ACC112 (cell line): Measurements from ENCODE around the gene GMEB2.

ENCODE experiments used
- H2AFZ ChIP-seq: fragments of 200-600 bp; sonication (generic); one replicate; pipeline ENCODE4 v1.6.0; 2017; ENCODE audit warnings: antibody characterized with exemption, low read length; ENCODE audit not compliant: unreplicated experiment
- H3K27ac ChIP-seq: fragments of 200-600 bp; sonication (generic); 2 replicates; pipeline ENCODE4 v1.5.1; 2014; ENCODE audit warnings: low read depth, mild to moderate bottlenecking, antibody characterized with exemption, low read length, moderate library complexity
- H3K27me3 ChIP-seq: fragments of 200-600 bp; sonication (generic); 2 replicates; pipeline ENCODE4 v1.6.1; 2014; ENCODE audit warnings: mild to moderate bottlenecking, antibody characterized with exemption, low read length, moderate library complexity, mixed read lengths; ENCODE audit not compliant: insufficient read depth
- H3K36me3 ChIP-seq: fragments of 200-600 bp; sonication (generic); 2 replicates; pipeline ENCODE4 v1.6.1; 2016; ENCODE audit warnings: mild to moderate bottlenecking, antibody characterized with exemption, low read length, moderate library complexity, mixed read lengths; ENCODE audit not compliant: insufficient read depth
- H3K4me1 ChIP-seq: fragments of 200-600 bp; sonication (generic); one replicate; pipeline ENCODE4 v1.6.1; 2016; ENCODE audit warnings: low read length, mixed read lengths; ENCODE audit not compliant: insufficient read depth, unreplicated experiment, control insufficient read depth
- H3K4me3 ChIP-seq: fragments of 200-600 bp; sonication (generic); 2 replicates; pipeline ENCODE4 v1.5.1; 2014; ENCODE audit warnings: mild to moderate bottlenecking, low read depth, low read length
- H3K79me2 ChIP-seq: fragments of 200-600 bp; sonication (generic); one replicate; pipeline ENCODE4 v1.6.0; 2016; ENCODE audit warnings: low read length; ENCODE audit not compliant: control insufficient read depth, unreplicated experiment, insufficient read depth

Gene GMEB2

DNA sequence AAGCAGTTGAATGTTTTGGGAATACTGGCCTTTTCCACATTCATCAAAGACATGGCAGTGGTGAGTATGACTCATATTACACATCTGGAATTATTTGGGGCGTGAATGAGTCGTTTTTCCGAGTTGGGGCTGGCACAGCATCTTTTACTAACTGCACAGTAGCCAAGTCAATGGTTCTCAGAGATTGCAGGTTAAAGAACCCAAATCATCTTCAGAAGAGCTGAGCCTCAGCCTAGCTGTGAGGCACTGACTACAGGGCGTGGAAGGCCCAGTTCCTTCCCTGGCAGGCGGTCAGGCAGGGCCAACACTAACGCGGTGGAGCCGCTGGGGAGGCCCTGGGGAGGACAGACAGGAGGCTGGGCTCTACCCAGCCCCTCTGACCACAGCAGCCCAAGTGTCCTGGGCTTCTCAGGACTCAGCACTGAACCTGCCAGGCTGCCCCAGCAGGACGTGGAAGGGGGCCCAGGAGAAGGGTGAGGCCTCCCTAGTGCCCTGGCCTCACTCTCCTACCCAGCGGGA lies 32.8 kb downstream of the GMEB2 start:
- H3K36me3 ChIP-seq: 0 out of 2 replicates have a peak, but pooled peaks cover 2% of the 10 kb centered on the region
- no peaks in the 10 kb centered on the region for H3K27me3 ChIP-seq
- no peak overlapping the region for H3K4me3 ChIP-seq
- H3K27ac ChIP-seq: no peak overlapping the region
- H3K79me2 ChIP-seq: no peaks in the 10 kb centered on the region
- peaks cover 6% of the 10 kb centered on the region for H3K4me1 ChIP-seq
- no peak overlapping the region for H2AFZ ChIP-seq

- Histone ChIP-seq H3K27ac (no peak overlapping the region), H3K79me2 (no peaks in the 10 kb centered on the region), H2AFZ (no peak overlapping the region), H3K36me3 (0 out of 2 replicates have a peak, but pooled peaks cover 2% of the 10 kb centered on the region), H3K27me3 (no peaks in the 10 kb centered on the region), H3K4me3 (no peak overlapping the region), H3K4me1 (peaks cover 6% of the 10 kb centered on the region)
Observed at GRCh38 chr20:63592661-63593060, 34.2 kb downstream of the GMEB2 start.

- Histone ChIP-seq H3K79me2 (no peaks in the 10 kb centered on the region), H3K4me3 (no peak overlapping the region), H3K4me1 (peaks cover 6% of the 10 kb centered on the region), H3K27me3 (no peaks in the 10 kb centered on the region), H3K27ac (no peak overlapping the region), H2AFZ (no peak overlapping the region), H3K36me3 (0 out of 2 replicates have a peak, but pooled peaks cover 2% of the 10 kb centered on the region)
Observed at GRCh38 chr20:63591786-63592355, 35.0 kb downstream of the GMEB2 start.

DNA sequence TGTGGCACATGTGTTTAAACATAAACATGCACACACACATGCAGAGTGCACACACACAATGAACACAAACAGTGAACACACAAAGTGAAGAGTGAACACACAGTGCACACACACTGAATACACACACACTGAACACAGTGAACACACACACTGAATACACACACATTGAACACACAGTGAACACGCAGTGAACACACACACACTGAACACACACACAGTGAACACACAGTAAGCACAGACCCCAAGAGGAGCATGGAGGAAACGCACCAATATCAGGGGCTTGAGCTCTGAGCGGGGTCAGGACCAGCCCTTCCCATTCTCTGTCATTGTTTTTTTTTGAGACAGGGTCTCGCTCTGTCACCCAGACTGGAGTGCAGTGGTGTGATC lies 35.8 kb downstream of the GMEB2 start:
- no peak overlapping the region for H2AFZ ChIP-seq
- 0 out of 2 replicates have a peak, but pooled peaks cover 2% of the 10 kb centered on the region for H3K36me3 ChIP-seq
- H3K4me1 ChIP-seq: peaks cover 6% of the 10 kb centered on the region
- H3K4me3 ChIP-seq: no peak overlapping the region
- H3K27me3 ChIP-seq: no peaks in the 10 kb centered on the region
- no peak overlapping the region for H3K27ac ChIP-seq
- no peaks in the 10 kb centered on the region for H3K79me2 ChIP-seq

- Histone ChIP-seq H3K4me3 (no peak overlapping the region), H3K27ac (no peak overlapping the region), H3K27me3 (no peaks in the 10 kb centered on the region), H3K79me2 (no peaks in the 10 kb centered on the region), H3K4me1 (peaks cover 6% of the 10 kb centered on the region), H2AFZ (no peak overlapping the region), H3K36me3 (0 out of 2 replicates have a peak, but pooled peaks cover 2% of the 10 kb centered on the region)
Observed at GRCh38 chr20:63590218-63591146, 36.4 kb downstream of the GMEB2 start.

GRCh38 chr20:63589261-63590217 lies 37.4 kb downstream of the GMEB2 start:
- no peak overlapping the region for H2AFZ ChIP-seq
- H3K79me2 ChIP-seq: no peaks in the 10 kb centered on the region
- H3K36me3 ChIP-seq: 0 out of 2 replicates have a peak, but pooled peaks cover 2% of the 10 kb centered on the region
- H3K27ac ChIP-seq: no peak overlapping the region
- no peak overlapping the region for H3K4me3 ChIP-seq
- no peaks in the 10 kb centered on the region for H3K27me3 ChIP-seq
- peaks cover 6% of the 10 kb centered on the region for H3K4me1 ChIP-seq

DNA sequence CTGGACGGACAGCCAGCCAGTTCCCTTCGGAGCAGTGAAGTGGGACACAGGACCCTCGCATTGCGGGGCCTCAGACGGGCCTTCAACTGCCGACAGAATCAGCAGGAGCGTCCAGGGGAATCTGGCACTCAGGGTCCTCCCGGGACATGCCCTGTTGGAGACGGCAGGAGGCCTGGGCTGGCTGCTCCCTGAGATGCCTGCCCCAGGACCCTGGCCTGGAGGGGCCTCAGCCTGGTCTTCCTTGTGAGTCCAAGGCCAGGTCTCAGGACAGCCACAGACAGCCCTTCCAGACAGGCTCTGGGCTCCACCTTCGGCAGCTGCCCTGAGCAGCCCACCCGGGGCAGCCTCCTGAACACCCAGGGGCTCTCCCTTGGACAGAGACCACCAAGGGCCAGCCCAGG lies 38.3 kb downstream of the GMEB2 start:
- Histone ChIP-seq H3K36me3 (0 out of 2 replicates have a peak, but pooled peaks cover 2% of the 10 kb centered on the region), H2AFZ (no peak overlapping the region), H3K27me3 (no peaks in the 10 kb centered on the region), H3K4me1 (no peaks in the 10 kb centered on the region), H3K4me3 (no peak overlapping the region), H3K27ac (no peak overlapping the region), H3K79me2 (no peaks in the 10 kb centered on the region)

DNA sequence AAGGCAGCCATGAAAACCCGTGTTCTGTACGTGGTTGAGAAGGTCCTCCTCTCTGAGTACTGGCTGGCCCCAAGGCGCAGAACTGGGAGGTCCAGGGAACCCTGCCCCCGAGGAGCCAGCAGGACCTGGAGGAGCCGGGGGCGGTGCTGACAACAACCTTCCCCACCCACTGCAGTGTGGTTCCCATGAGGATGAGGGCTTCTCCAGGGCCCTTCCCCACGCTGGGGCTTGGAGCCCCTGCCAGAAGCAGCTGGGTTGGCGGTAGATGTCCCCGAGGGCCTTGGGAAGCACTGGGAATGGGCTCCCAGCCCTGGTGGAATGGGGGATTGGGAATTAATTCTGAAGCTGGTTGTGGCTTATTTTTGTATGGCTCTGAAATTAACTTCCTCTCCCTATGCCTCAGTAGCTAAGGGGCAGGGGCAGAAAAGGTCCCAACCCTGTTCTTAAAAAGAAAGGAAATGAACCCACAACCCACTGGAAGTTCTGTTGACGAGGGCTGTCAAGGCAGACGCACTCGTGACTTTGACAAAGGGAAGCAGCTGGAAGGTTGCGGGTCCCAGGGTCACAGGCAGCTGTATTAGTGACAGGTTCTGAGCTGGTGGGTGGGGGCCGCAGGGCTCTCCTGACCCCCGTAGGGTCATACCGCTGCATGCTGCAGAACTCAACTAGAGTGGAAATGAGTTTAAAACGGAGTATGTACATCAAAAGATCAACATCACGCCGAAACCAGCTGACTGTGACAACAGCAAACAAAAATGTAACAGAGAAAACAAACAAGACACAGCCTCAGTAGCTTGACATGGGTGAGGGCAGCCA lies 38.9 kb downstream of the GMEB2 start:
- H3K4me3 ChIP-seq: no peak overlapping the region
- H3K27ac ChIP-seq: no peak overlapping the region
- H3K79me2 ChIP-seq: no peaks in the 10 kb centered on the region
- no peaks in the 10 kb centered on the region for H3K27me3 ChIP-seq
- H3K36me3 ChIP-seq: 0 out of 2 replicates have a peak, but pooled peaks cover under 1% of the 10 kb centered on the region
- H3K4me1 ChIP-seq: no peaks in the 10 kb centered on the region
- H2AFZ ChIP-seq: no peak overlapping the region

DNA sequence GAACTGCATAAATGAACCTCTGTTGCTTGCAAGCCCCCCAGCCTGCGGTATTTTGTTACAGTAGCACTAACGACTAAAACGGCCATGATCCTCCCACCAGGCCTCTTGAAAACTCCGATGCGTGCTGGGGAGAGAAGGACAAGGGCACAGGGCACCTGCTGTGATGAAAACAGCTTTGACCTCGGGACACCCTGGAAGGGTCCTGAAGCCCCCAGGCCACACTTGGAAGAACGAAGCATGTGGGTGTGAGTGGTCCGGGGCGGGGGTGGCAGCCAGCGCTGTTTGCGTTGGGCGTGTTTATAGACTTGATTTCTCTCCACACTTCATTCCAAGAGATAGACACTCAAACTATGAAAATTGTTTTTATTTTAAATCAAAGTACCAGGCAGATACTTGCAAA lies 39.6 kb downstream of the GMEB2 start:
- no peaks in the 10 kb centered on the region for H3K79me2 ChIP-seq
- no peak overlapping the region for H3K27ac ChIP-seq
- H3K36me3 ChIP-seq: no peaks in the 10 kb centered on the region
- H3K4me3 ChIP-seq: no peak overlapping the region
- H2AFZ ChIP-seq: no peak overlapping the region
- H3K4me1 ChIP-seq: no peaks in the 10 kb centered on the region
- H3K27me3 ChIP-seq: no peaks in the 10 kb centered on the region
